Measurements from ENCODE around the gene SNX14. TPM values are rescaled to one million over a fixed set of nuclear protein-coding genes. Genes with fewer than 3 reads are reported as not detected.

The SNX14 gene
- total and polyA plus RNA-seq, 11 donors, result 23.3 to 41.8 (median 31.8) TPM

GRCh38 chr6:85483846-85484245 is 109.8 kb downstream of the SNX14 start:
- peaks cover 0 to 20% (median 2%) of the 10 kb centered on the region in 12 donors for H3K4me1 ChIP-seq
- no peak overlapping the region for H3K27ac ChIP-seq
- TF ChIP-seq POLR2A (IDR thresholded peaks at IDR 0.05) (no peak), CTCF (IDR thresholded peaks at IDR 0.05) (no peak)
- WGBS, 4 donors, result 60 to 70% (median 69%) methylated on average over 4 of the region's 4 CpGs
- DNase-seq (no peak), ATAC-seq (no peak)
- intact Hi-C loops (cut with DNase I), result loop anchor here in 9 of 10 donors (1.0 to 2.0 kb wide), 3 partner anchors 33 to 129 kb away; partner anchors contain the start of gene NT5E (in 1 of the 9)
- no peaks in the 10 kb centered on the region for H3K9me3 ChIP-seq
- no peaks in the 10 kb centered on the region for H3K27me3 ChIP-seq
- no peak overlapping the region for H3K4me3 ChIP-seq
- peaks cover 0 to 16% (median 0%) of the 10 kb centered on the region in 9 donors for H3K36me3 ChIP-seq

GRCh38 chr6:85482905-85483700 is 110.6 kb downstream of the SNX14 start:
- Histone ChIP-seq H3K4me1 (peaks cover 0 to 20% (median 2%) of the 10 kb centered on the region in 12 donors), H3K27me3 (no peaks in the 10 kb centered on the region), H3K4me3 (peak overlapping the region in 1 of 12 donors; percentile 8), H3K27ac (peak overlapping the region in 4 of 12 donors; percentile 0 to 49 (median 29)), H3K36me3 (peaks cover 0 to 16% (median 0%) of the 10 kb centered on the region in 9 donors), H3K9me3 (no peaks in the 10 kb centered on the region)
- ATAC-seq (peak; percentile 70 to 94 (median 88)), DNase-seq (peak; percentile 64 to 88 (median 69))
- WGBS, 4 donors, result 20 to 24% (median 23%) methylated on average over 10 of the region's 10 CpGs
- intact Hi-C loops (cut with DNase I), result loop anchor here in 8 of 10 donors (1.0 to 2.0 kb wide), 3 partner anchors 32 to 128 kb away; partner anchors contain the start of gene NT5E (in 1 of the 8)
- peak; percentile 97 to 100 (median 100) for TF ChIP-seq CTCF (IDR thresholded peaks at IDR 0.05)
- no peak for TF ChIP-seq POLR2A (IDR thresholded peaks at IDR 0.05)

- H3K4me3 ChIP-seq, result no peak overlapping the region
- peak; percentile 58 to 70 (median 60) for ATAC-seq
- intact Hi-C loops (cut with DNase I), result loop anchor here in 5 of 10 donors (2.0 kb wide), 2 partner anchors 32 to 128 kb away; partner anchors contain the start of gene NT5E (in 1 of the 5)
- TF ChIP-seq POLR2A (IDR thresholded peaks at IDR 0.05), result no peak
- no peak for TF ChIP-seq CTCF (IDR thresholded peaks at IDR 0.05)
- peaks cover 0 to 20% (median 2%) of the 10 kb centered on the region in 12 donors for H3K4me1 ChIP-seq
- peaks cover 0 to 15% (median 0%) of the 10 kb centered on the region in 9 donors for H3K36me3 ChIP-seq
- peak overlapping the region in 8 of 12 donors; percentile 0 to 60 (median 42) for H3K27ac ChIP-seq
- no peak for DNase-seq
- H3K27me3 ChIP-seq, result no peaks in the 10 kb centered on the region
- H3K9me3 ChIP-seq, result no peaks in the 10 kb centered on the region
- 62 to 78% (median 69%) methylated on average over 8 of the region's 8 CpGs for WGBS, 4 donors
These were observed 111.3 kb downstream of the SNX14 start for GRCh38 chr6:85482206-85482904.

GRCh38 chr6:85479208-85479607 is 114.5 kb downstream of the SNX14 start:
- no peak for TF ChIP-seq CTCF (IDR thresholded peaks at IDR 0.05)
- TF ChIP-seq POLR2A (IDR thresholded peaks at IDR 0.05), result no peak
- ATAC-seq (no peak), DNase-seq (no peak)
- H3K36me3 ChIP-seq, result peaks cover 0 to 4% (median 0%) of the 10 kb centered on the region in 9 donors
- H3K9me3 ChIP-seq, result peaks cover 0 to 14% (median 2%) of the 10 kb centered on the region in 12 donors
- no peak overlapping the region for H3K4me3 ChIP-seq
- WGBS, 4 donors, result 91 to 96% (median 95%) methylated on average over 1 of the region's 1 CpG
- H3K4me1 ChIP-seq, result peaks cover 0 to 20% (median 2%) of the 10 kb centered on the region in 12 donors
- no peak overlapping the region for H3K27ac ChIP-seq
- H3K27me3 ChIP-seq, result no peaks in the 10 kb centered on the region
- intact Hi-C loops (cut with DNase I), result no loop called here

Measured in heart left ventricle (tissue), 16 donors.